K562 (cell line): ENCODE results near the gene EFCAB12. TPM values are rescaled to one million over a fixed set of nuclear protein-coding genes. Genes with fewer than 3 reads are reported as not detected.

ENCODE experiments used
- ATF4 ChIP-seq: fragments of 450-650 bp; formaldehyde crosslinking; IDR thresholded peaks from 2 replicates; pipeline ENCODE4 v1.4.0; 2022; ENCODE audit warnings: mild to moderate bottlenecking, moderate library complexity
- ETS1 ChIP-seq: conservative IDR thresholded peaks from 2 replicates; pipeline ENCODE4 v1.6.1; 2011; ENCODE audit warnings: low read depth, mild to moderate bottlenecking, low read length; ENCODE audit not compliant: control insufficient read depth
- GTF2F1 ChIP-seq: IDR thresholded peaks from 2 replicates; pipeline ENCODE4 v1.6.1; 2011; ENCODE audit warnings: low read depth, low read length, improper control_type of control experiment
- HDAC2 ChIP-seq: fragments of 450-650 bp; IDR thresholded peaks from 2 replicates; pipeline ENCODE4 v1.6.1; 2016; ENCODE audit warnings: mild to moderate bottlenecking
- HDAC8 ChIP-seq: fragments of 450-650 bp; IDR thresholded peaks from 2 replicates; pipeline ENCODE4 v1.6.1; 2016; ENCODE audit warnings: mild to moderate bottlenecking, missing genetic modification characterization, moderate library complexity, missing compliant biosample characterization
- HIVEP1 ChIP-seq: fragments of 250-450 bp; sonication (Bioruptor Pico); IDR thresholded peaks from 2 replicates; pipeline ENCODE4 v1.4.0; 2020; ENCODE audit warnings: mild to moderate bottlenecking
- HMGN3 ChIP-seq: IDR thresholded peaks from 2 replicates; pipeline ENCODE4 v1.6.1; 2011; ENCODE audit warnings: borderline replicate concordance, low read depth, mild to moderate bottlenecking, mixed read lengths, low read length; ENCODE audit not compliant: insufficient read length; ENCODE audit errors: extremely low read depth
- HNRNPH1 ChIP-seq: fragments of 200-400 bp; formaldehyde crosslinking; optimal IDR thresholded peaks from 2 replicates; pipeline ENCODE3; 2017; ENCODE audit warnings: low read depth, mild to moderate bottlenecking, low read length, moderate library complexity
- MAFG ChIP-seq: fragments of 450-650 bp; conservative IDR thresholded peaks from 2 replicates; pipeline ENCODE4 v1.6.1; 2016; ENCODE audit warnings: missing genetic modification characterization, missing compliant biosample characterization
- NFE2L1 ChIP-seq: fragments of 450-650 bp; IDR thresholded peaks from 2 replicates; pipeline ENCODE4 v1.6.1; 2016; ENCODE audit warnings: missing genetic modification characterization, low read depth, mild to moderate bottlenecking, missing compliant biosample characterization, moderate library complexity, borderline replicate concordance
- NRF1 ChIP-seq, 2 experiments: fragments of 450-650 bp; IDR thresholded peaks in 1 of 2; conservative IDR thresholded peaks in 1 of 2; 2 replicates each; pipeline ENCODE4 v1.6.1; 2014; ENCODE audit warnings: mild to moderate bottlenecking in 2 of 2
- PHTF2 ChIP-seq: fragments of 250-450 bp; sonication (Bioruptor Pico); IDR thresholded peaks from 2 replicates; pipeline ENCODE4 v1.5.0; 2021; ENCODE audit warnings: mild to moderate bottlenecking
- RAD21 ChIP-seq, 2 experiments: fragments of 250-450 bp in 1 of 2; fragments of 450-650 bp in 1 of 2; sonication (Bioruptor Pico) in 1 of 2; formaldehyde crosslinking in 1 of 2; IDR thresholded peaks in 1 of 2; conservative IDR thresholded peaks in 1 of 2; 2 replicates each; pipeline versions ENCODE4 v1.4.0 to v1.8.0; 2020 to 2022; ENCODE audit warnings: mild to moderate bottlenecking in 2 of 2, moderate library complexity in 1 of 2
- RB1 ChIP-seq: fragments of 450-650 bp; IDR thresholded peaks from 2 replicates; pipeline ENCODE4 v1.6.1; 2017; ENCODE audit warnings: low read depth, mild to moderate bottlenecking
- RNF219 ChIP-seq: fragments of 250-450 bp; sonication (Bioruptor Pico); IDR thresholded peaks from 2 replicates; pipeline ENCODE4 v1.5.0; 2022; ENCODE audit warnings: mild to moderate bottlenecking
- SOX6 ChIP-seq: fragments of 450-650 bp; IDR thresholded peaks from 2 replicates; pipeline ENCODE4 v1.6.1; 2014; ENCODE audit warnings: mild to moderate bottlenecking
- ZBTB2 ChIP-seq: fragments of 450-650 bp; IDR thresholded peaks from 2 replicates; pipeline ENCODE4 v1.6.1; 2016; ENCODE audit warnings: antibody characterized with exemption
- ZEB2 ChIP-seq: fragments of 450-650 bp; IDR thresholded peaks from 2 replicates; pipeline ENCODE4 v1.6.1; 2016
- ZNF143 ChIP-seq: sonication (generic); formaldehyde crosslinking; IDR thresholded peaks from 2 replicates; pipeline ENCODE4 v1.9.0; 2022; ENCODE audit warnings: mild to moderate bottlenecking, missing genetic modification reagents
- ZNF23 ChIP-seq: fragments of 250-450 bp; sonication (Bioruptor Pico); IDR thresholded peaks from 2 replicates; pipeline ENCODE4 v1.4.0; 2020; ENCODE audit warnings: mild to moderate bottlenecking
- ZNF354B ChIP-seq: fragments of 250-450 bp; sonication (Bioruptor Pico); IDR thresholded peaks from 2 replicates; pipeline ENCODE4 v1.4.0; 2020
- ZNF76 ChIP-seq: fragments of 250-450 bp; sonication (Bioruptor Pico); IDR thresholded peaks from 2 replicates; pipeline ENCODE4 v1.4.0; 2020; ENCODE audit warnings: mild to moderate bottlenecking, moderate library complexity, borderline replicate concordance
- ZNF764 ChIP-seq: fragments of 250-450 bp; sonication (Bioruptor Pico); IDR thresholded peaks from 2 replicates; pipeline ENCODE4 v1.4.0; 2020; ENCODE audit warnings: low read depth, mild to moderate bottlenecking, moderate library complexity
- ZNF778 ChIP-seq: fragments of 450-650 bp; formaldehyde crosslinking; IDR thresholded peaks from 2 replicates; pipeline ENCODE4 v1.4.0; 2020; ENCODE audit warnings: mild to moderate bottlenecking, moderate library complexity
- polyA plus RNA-seq, 8 experiments: library from polyadenylated mRNA; depleted of rRNA in 4 of 8; stranded (reverse) in 5 of 8; unstranded in 3 of 8; fragments of >200 nt; fragmentation: Nextera tagmentation in 2 of 8; fragmentation: Illumina TruSeq in 1 of 8; extraction: Ambion mirVana in 2 of 8; extraction: Trizol in 1 of 8; gene quantifications; 2 replicates each; pipeline versions ENCODE4 v1.2.1 to v1.2.3, GENCODE V29; 2011 to 2014; ENCODE audit warnings: inconsistent platforms in 1 of 8, missing spikeins in 1 of 8
- total RNA-seq, 7 experiments: library from RNA; depleted of rRNA in 6 of 7; stranded (reverse); fragments of >200 nt in 6 of 7; fragmentation: Illumina TruSeq in 2 of 7; extraction: Trizol in 2 of 7; gene quantifications; 2 replicates each; pipeline versions ENCODE4 v1.2.1 to v1.2.3, GENCODE V29; 2011 to 2021; ENCODE audit warnings: low replicate concordance in 1 of 7

The EFCAB12 gene
- total and polyA plus RNA-seq, 9 of the 15 experiments (the other 6 are each of a cell fraction or from before 2014, with no cell fraction given), result 0.08 to 0.95 (median 0.56) TPM; not detected in 1

GRCh38 chr3:129399145-129399894 is 29.1 kb downstream of the EFCAB12 start (continued):
- TF ChIP-seq ETS1, result no peak; the same call in 1 of the 2 replicates
- peak; percentile 41; the same call in 1 of the 2 replicates for TF ChIP-seq ZNF143 (CRISPR knock-in tag)
- TF ChIP-seq ZNF778 (CRISPR knock-in tag), result no peak
- no peak for TF ChIP-seq ZEB2
- TF ChIP-seq ZBTB2, result 0 out of 2 replicates have a peak, but pooled peaks have one; percentile 11
- TF ChIP-seq GTF2F1, result no peak
- TF ChIP-seq SOX6, result no peak
- no peak for TF ChIP-seq PHTF2 (CRISPR knock-in tag)
- TF ChIP-seq NFE2L1 (tag), result no peak
- TF ChIP-seq HNRNPH1, result no peak
- no peak for TF ChIP-seq RAD21 (CRISPR knock-in tag; conservative IDR thresholded peaks at IDR 0.05 in 1 of 2, IDR thresholded peaks at IDR 0.05 in 1 of 2)
- no peak for TF ChIP-seq ZNF76 (CRISPR knock-in tag)
- no peak for TF ChIP-seq ZNF23
- TF ChIP-seq ZNF354B (CRISPR knock-in tag), result no peak
- TF ChIP-seq MAFG (tag), result no peak
- TF ChIP-seq HMGN3, result no peak
- no peak for TF ChIP-seq HIVEP1
- TF ChIP-seq HDAC2, result no peak
- no peak for TF ChIP-seq RNF219 (CRISPR knock-in tag)
- no peak for TF ChIP-seq NRF1 (conservative IDR thresholded peaks at IDR 0.05 in 1 of 2, IDR thresholded peaks at IDR 0.05 in 1 of 2)
- TF ChIP-seq ZNF764 (CRISPR knock-in tag), result no peak
- TF ChIP-seq ATF4 (CRISPR knock-in tag), result no peak
- TF ChIP-seq HDAC8, result no peak
- TF ChIP-seq RB1, result peak; percentile 37; the same call in 1 of the 2 replicates
